Stimulated activated CD4-positive, alpha-beta T cell treated with anti-CD3 and anti-CD28 coated beads, Interleukin-1b, Interleukin-23, amount 100 ng/mL, for 4 hours (primary cell): ENCODE data around the gene UBR1.
"Not testable (repeated sequence)": the region's sequence is repeated elsewhere in the genome, so short reads cannot be mapped to it uniquely, and the experiment has no call there.

ENCODE experiments used
- DNase-seq, 2 donors: peaks; one replicate each; pipeline ENCODE4 v3.0.0-alpha.2; 2020; ENCODE audit warnings: low read depth in 2 of 2

Gene UBR1

GRCh38 chr15:43105778-43106485, at the start of gene UBR1:
Gene UBR1, minus strand, starts transcription at chr15:43106038. Its CDS starts 16 bp downstream, at chr15:43106022.
- DNase-seq = peak; percentile 77 to 80

GRCh38 chr15:43153269-43153668, 47.4 kb upstream of the UBR1 start:
- no peak for DNase-seq

GRCh38 chr15:43151688-43152087, 45.9 kb upstream of the UBR1 start:
- no peak for DNase-seq

- DNase-seq = no peak
Measured at GRCh38 chr15:43150191-43150929, 44.5 kb upstream of the UBR1 start.

GRCh38 chr15:43146184-43146583, 40.3 kb upstream of the UBR1 start:
- DNase-seq = no peak

- DNase-seq = no peak
Measured at GRCh38 chr15:43144512-43144911, 38.7 kb upstream of the UBR1 start.

- no peak for DNase-seq
Measured at GRCh38 chr15:43143203-43143941, 37.5 kb upstream of the UBR1 start.

- DNase-seq = no peak
Measured at GRCh38 chr15:43135351-43135750, 29.5 kb upstream of the UBR1 start.

GRCh38 chr15:43134157-43134635, 28.4 kb upstream of the UBR1 start:
- no peak for DNase-seq

GRCh38 chr15:43133430-43134156, 27.8 kb upstream of the UBR1 start, which contains the start of gene TMEM62:
Gene TMEM62, plus strand, starts transcription at chr15:43133586. Its CDS starts 217 bp downstream, at chr15:43133803.
- DNase-seq = peak; percentile 23 to 33

- DNase-seq = no peak
Measured at GRCh38 chr15:43132830-43133429, 27.1 kb upstream of the UBR1 start.

GRCh38 chr15:43128980-43129335, 23.1 kb upstream of the UBR1 start:
- no peak for DNase-seq

GRCh38 chr15:43128174-43128979, 22.5 kb upstream of the UBR1 start:
- not testable (repeated sequence) for DNase-seq

- DNase-seq = no peak
Measured at GRCh38 chr15:43127752-43128151, 21.9 kb upstream of the UBR1 start.

- DNase-seq = no peak
Measured at GRCh38 chr15:43126356-43126755, 20.5 kb upstream of the UBR1 start.

- DNase-seq = no peak
Measured at GRCh38 chr15:43125100-43125661, 19.3 kb upstream of the UBR1 start.

- DNase-seq = no peak
Measured at GRCh38 chr15:43121863-43122262, 16.0 kb upstream of the UBR1 start.

- DNase-seq = no peak
Measured at GRCh38 chr15:43118829-43119228, 13.0 kb upstream of the UBR1 start.

GRCh38 chr15:43118286-43118685, 12.4 kb upstream of the UBR1 start:
- no peak for DNase-seq

GRCh38 chr15:43111354-43111753, 5.5 kb upstream of the UBR1 start:
- DNase-seq = no peak
